ENCODE measurements around the gene OR4D2.

The OR4D2 gene

GRCh38 chr17:58172369-58173071 lies 5.7 kb downstream of the OR4D2 start:
- Histone ChIP-seq H3K27ac (no peak overlapping the region), H3K27me3 (peaks cover 91% of the 10 kb centered on the region)

GRCh38 chr17:58174871-58175270 lies 8.1 kb downstream of the OR4D2 start:
- no peak overlapping the region for H3K27ac ChIP-seq
- H3K4me1 ChIP-seq (ENCODE audit: control insufficient read depth in 1 of 2, insufficient read depth in 1 of 2, low read depth in 1 of 2, low read length in 1 of 2) = no peaks in the 10 kb centered on the region
- no peak overlapping the region for H3K4me3 ChIP-seq (ENCODE audit: low read depth in 1 of 2, low read length in 1 of 2)
- no peaks in the 10 kb centered on the region for H3K9me3 ChIP-seq
- no peak for TF ChIP-seq CTCF (IDR thresholded peaks at IDR 0.05)
- H3K36me3 ChIP-seq = no peaks in the 10 kb centered on the region
- H3K27me3 ChIP-seq = peaks cover 70% of the 10 kb centered on the region

More at GRCh38 chr17:58172369-58173071, 5.7 kb downstream of the OR4D2 start:
- Histone ChIP-seq H3K4me1 (ENCODE audit: control insufficient read depth in 1 of 2, insufficient read depth in 1 of 2, low read depth in 1 of 2, low read length in 1 of 2) (no peaks in the 10 kb centered on the region), H3K9me3 (no peaks in the 10 kb centered on the region), H3K36me3 (no peaks in the 10 kb centered on the region), H3K4me3 (ENCODE audit: low read depth in 1 of 2, low read length in 1 of 2) (no peak overlapping the region)
- TF ChIP-seq CTCF (IDR thresholded peaks at IDR 0.05) = no peak

- TF ChIP-seq CTCF (IDR thresholded peaks at IDR 0.05) = no peak
- H3K4me1 ChIP-seq (ENCODE audit: control insufficient read depth in 1 of 2, insufficient read depth in 1 of 2, low read depth in 1 of 2, low read length in 1 of 2) = no peaks in the 10 kb centered on the region
- H3K9me3 ChIP-seq = no peaks in the 10 kb centered on the region
- H3K36me3 ChIP-seq = no peaks in the 10 kb centered on the region
- H3K27ac ChIP-seq = no peak overlapping the region
- H3K4me3 ChIP-seq (ENCODE audit: low read depth in 1 of 2, low read length in 1 of 2) = no peak overlapping the region
- H3K27me3 ChIP-seq = peaks cover 57% of the 10 kb centered on the region
These were observed 9.4 kb downstream of the OR4D2 start for GRCh38 chr17:58176200-58176599.

- no peak overlapping the region for H3K4me3 ChIP-seq (ENCODE audit: low read depth in 1 of 2, low read length in 1 of 2)
- no peaks in the 10 kb centered on the region for H3K9me3 ChIP-seq
- H3K27me3 ChIP-seq = peaks cover 6% of the 10 kb centered on the region
- no peak for TF ChIP-seq CTCF (IDR thresholded peaks at IDR 0.05)
- H3K27ac ChIP-seq = no peak overlapping the region
- H3K36me3 ChIP-seq = no peaks in the 10 kb centered on the region
- H3K4me1 ChIP-seq (ENCODE audit: control insufficient read depth in 1 of 2, insufficient read depth in 1 of 2, low read depth in 1 of 2, low read length in 1 of 2) = peaks cover 5% of the 10 kb centered on the region in 2 experiments
These were observed 15.0 kb downstream of the OR4D2 start for GRCh38 chr17:58181796-58182195.

- no peaks in the 10 kb centered on the region for H3K9me3 ChIP-seq
- no peak overlapping the region for H3K4me3 ChIP-seq (ENCODE audit: low read depth in 1 of 2, low read length in 1 of 2)
- TF ChIP-seq CTCF (IDR thresholded peaks at IDR 0.05) = no peak
- H3K4me1 ChIP-seq (ENCODE audit: control insufficient read depth in 1 of 2, insufficient read depth in 1 of 2, low read depth in 1 of 2, low read length in 1 of 2) = peaks cover 5% of the 10 kb centered on the region in 2 experiments
- H3K27ac ChIP-seq = no peak overlapping the region
- peaks cover 6% of the 10 kb centered on the region for H3K27me3 ChIP-seq
- H3K36me3 ChIP-seq = no peaks in the 10 kb centered on the region
These were observed 16.7 kb downstream of the OR4D2 start for GRCh38 chr17:58183514-58183913.
